BJ (cell line): ENCODE data around the gene ATP11A. TPM values are rescaled to one million over a fixed set of nuclear protein-coding genes. Genes with fewer than 3 reads are reported as not detected.

Experiments
- CTCF ChIA-PET: fragments of 350-600 bp; formaldehyde crosslinking; extraction: SDS; loops from one replicate; lab custom pipeline; 2021; ENCODE audit warnings: antibody characterized with exemption, inconsistent platforms; lab: Yijun Ruan, JAX
- POLR2A ChIA-PET: fragments of 300-600 bp; sonication (Branson Sonifier 250); formaldehyde crosslinking; extraction: SDS; loops from one replicate; lab custom pipeline; 2021; ENCODE audit warnings: antibody characterized with exemption; lab: Charles Lee
- DNase-seq: peaks from one replicate; pipeline ENCODE4 v3.0.0-alpha.2; 2011; ENCODE audit warnings: low read depth
- H3K27me3 ChIP-seq: 2 replicates; pipeline ENCODE4 v1.6.0; 2011; ENCODE audit warnings: low read length; ENCODE audit not compliant: control insufficient read depth, insufficient read depth
- H3K36me3 ChIP-seq: 2 replicates; pipeline ENCODE4 v1.5.1; 2011; ENCODE audit warnings: low read length; ENCODE audit not compliant: control insufficient read depth, insufficient read depth
- H3K4me3 ChIP-seq: 2 replicates; pipeline ENCODE4 v1.5.1; 2011; ENCODE audit warnings: low read depth, mild to moderate bottlenecking, control low read depth, low read length
- CTCF ChIP-seq: IDR thresholded peaks from 2 replicates; pipeline ENCODE4 v1.5.1; 2011; ENCODE audit warnings: low read depth, mild to moderate bottlenecking, control low read depth, inconsistent platforms, low read length, moderate library complexity; ENCODE audit not compliant: insufficient read depth
- polyA plus RNA-seq: library from polyadenylated mRNA; depleted of rRNA; stranded (reverse); fragments of >200 nt; gene quantifications from 2 replicates; pipeline ENCODE4 v1.2.3, GENCODE V29; 2011

ATP11A gene
- polyA plus RNA-seq, 1 experiment: 1.9 TPM

GRCh38 chr13:112843392-112844111 lies 153.7 kb downstream of the ATP11A start:
- ChIA-PET CTCF (no interaction called here), POLR2A (no interaction called here)
- no peak for TF ChIP-seq CTCF
- Histone ChIP-seq H3K4me3 (no peak overlapping the region), H3K27me3 (no peaks in the 10 kb centered on the region), H3K36me3 (peaks cover 2% of the 10 kb centered on the region; the same call in 1 of the 2 replicates)
- no peak for DNase-seq

- no peak for TF ChIP-seq CTCF
- ChIA-PET CTCF (no interaction called here), POLR2A (no interaction called here)
- H3K36me3 ChIP-seq: 0 out of 2 replicates have a peak, but pooled peaks cover 2% of the 10 kb centered on the region
- no peak overlapping the region for H3K4me3 ChIP-seq
- DNase-seq: no peak
- no peaks in the 10 kb centered on the region for H3K27me3 ChIP-seq
Observed at GRCh38 chr13:112844411-112844810, 154.6 kb downstream of the ATP11A start.

- no peaks in the 10 kb centered on the region for H3K27me3 ChIP-seq
- no peak for TF ChIP-seq CTCF
- DNase-seq: no peak
- no peak overlapping the region for H3K4me3 ChIP-seq
- CTCF ChIA-PET: no interaction called here
- POLR2A ChIA-PET: no interaction called here
- H3K36me3 ChIP-seq: 0 out of 2 replicates have a peak, but pooled peaks cover 2% of the 10 kb centered on the region
Observed at GRCh38 chr13:112844879-112845278, 155.0 kb downstream of the ATP11A start.

GRCh38 chr13:112845511-112846144 lies 155.8 kb downstream of the ATP11A start:
- no peaks in the 10 kb centered on the region for H3K27me3 ChIP-seq
- TF ChIP-seq CTCF: no peak
- POLR2A ChIA-PET: no interaction called here
- 0 out of 2 replicates have a peak, but pooled peaks cover 2% of the 10 kb centered on the region for H3K36me3 ChIP-seq
- no peak overlapping the region for H3K4me3 ChIP-seq
- CTCF ChIA-PET: no interaction called here
- no peak for DNase-seq

GRCh38 chr13:112846411-112847115 lies 156.7 kb downstream of the ATP11A start:
- Histone ChIP-seq H3K4me3 (no peak overlapping the region), H3K27me3 (no peaks in the 10 kb centered on the region), H3K36me3 (0 out of 2 replicates have a peak, but pooled peaks cover under 1% of the 10 kb centered on the region)
- CTCF ChIA-PET: interaction anchor here (0.7 kb wide), 1 partner anchor 28 kb away, joined by 3 read pairs; no protein-coding TSS in a partner anchor
- TF ChIP-seq CTCF: no peak
- POLR2A ChIA-PET: no interaction called here
- no peak for DNase-seq
